B cell (primary cell): ENCODE measurements around the gene CERT1. TPM values are rescaled to one million over a fixed set of nuclear protein-coding genes. Genes with fewer than 3 reads are reported as not detected.

Experiments used
- ATAC-seq: fragments of 200-7000 bp; cut with Tn5 transposase; one replicate; pipeline ENCODE4 v1.10.0; 2021; ENCODE audit warnings: low read depth, mild to moderate bottlenecking, moderate number of reproducible peaks, moderate library complexity
- CTCF ChIA-PET: fragments of 350-600 bp; sonication (Branson Sonifier 250); formaldehyde crosslinking; loops from one replicate; lab custom pipeline; 2021; ENCODE audit warnings: antibody characterized with exemption, inconsistent platforms; lab: Charles Lee
- POLR2A ChIA-PET: fragments of 350-600 bp; sonication (Branson Sonifier 250); formaldehyde crosslinking; loops from one replicate; lab custom pipeline; 2021; ENCODE audit warnings: antibody characterized with exemption; lab: Charles Lee
- DNase-seq: peaks from one replicate; pipeline ENCODE4 v3.0.0; 2013
- H2AFZ ChIP-seq: 2 replicates; pipeline ENCODE4 v1.6.1; 2012; ENCODE audit warnings: mild to moderate bottlenecking, low read depth, low read length; ENCODE audit not compliant: insufficient read depth, poor library complexity, severe bottlenecking
- H3K27ac ChIP-seq, 2 donors: 1 replicate in 1 of 2; 2 replicates in 1 of 2; pipeline ENCODE4 v1.5.1; 2012 to 2013; ENCODE audit warnings: low read length in 2 of 2, mild to moderate bottlenecking in 2 of 2, moderate library complexity in 1 of 2
- H3K27me3 ChIP-seq, 4 experiments: fragments of 200-600 bp in 1 of 4; sonication (generic) in 1 of 4; replicated peaks in 1 of 4; 1 replicate in 2 of 4; 2 replicates in 2 of 4; pipeline versions ENCODE4 v1.6.1 to v1.7.0; 2013 to 2016; ENCODE audit warnings: low read length in 3 of 4, mild to moderate bottlenecking in 2 of 4, mixed read lengths in 1 of 4, moderate library complexity in 1 of 4; ENCODE audit not compliant: insufficient read depth in 4 of 4, control insufficient read depth in 3 of 4; ENCODE audit errors: control extremely low read depth in 1 of 4
- H3K36me3 ChIP-seq, 2 experiments: replicated peaks in 1 of 2; 1 replicate in 1 of 2; 2 replicates in 1 of 2; pipeline versions ENCODE4 v1.6.1 to v1.7.1; 2013; ENCODE audit warnings: low read length in 1 of 2; ENCODE audit not compliant: insufficient read depth in 2 of 2, control insufficient read depth in 1 of 2; ENCODE audit errors: control extremely low read depth in 1 of 2, extremely low read depth in 1 of 2
- H3K4me1 ChIP-seq, 2 donors: fragments of 200-600 bp in 1 of 2; sonication (generic) in 1 of 2; 1 replicate in 1 of 2; 2 replicates in 1 of 2; pipeline versions ENCODE4 v1.5.1 to v1.6.1; 2013 to 2017; ENCODE audit warnings: low read length in 2 of 2; ENCODE audit not compliant: control insufficient read depth in 2 of 2, insufficient read depth in 2 of 2
- H3K4me2 ChIP-seq: replicated peaks from 2 replicates; pipeline ENCODE3; 2012; ENCODE audit warnings: mild to moderate bottlenecking, low read depth, low read length; ENCODE audit not compliant: poor library complexity, severe bottlenecking
- H3K4me3 ChIP-seq, 5 experiments: fragments of 200-600 bp in 1 of 5; sonication (generic) in 1 of 5; 1 replicate in 3 of 5; 2 replicates in 2 of 5; pipeline versions ENCODE4 v1.5.1 to v1.7.0; 2011 to 2016; ENCODE audit warnings: low read length in 4 of 5, mild to moderate bottlenecking in 4 of 5, low read depth in 2 of 5, control low read depth in 1 of 5, moderate library complexity in 1 of 5; ENCODE audit not compliant: insufficient read depth in 1 of 5; ENCODE audit errors: control extremely low read depth in 1 of 5, extremely low read depth in 1 of 5
- H3K79me2 ChIP-seq: fragments of 200-600 bp; sonication (generic); one replicate; pipeline ENCODE4 v1.6.0; 2016; ENCODE audit warnings: low read length; ENCODE audit not compliant: control insufficient read depth, insufficient read depth
- H3K9ac ChIP-seq: fragments of 200-600 bp; sonication (generic); 2 replicates; pipeline ENCODE4 v1.6.1; 2017; ENCODE audit warnings: mild to moderate bottlenecking, low read length, moderate library complexity
- H3K9me3 ChIP-seq, 3 donors: one replicate each; pipeline versions ENCODE4 v1.6.1 to v1.7.1; 2013; ENCODE audit warnings: low read length in 2 of 3; ENCODE audit not compliant: control insufficient read depth in 2 of 3, insufficient read depth in 1 of 3; ENCODE audit errors: control extremely low read depth in 1 of 3
- H4K20me1 ChIP-seq: 2 replicates; pipeline ENCODE4 v1.6.0; 2012; ENCODE audit warnings: mild to moderate bottlenecking, low read length; ENCODE audit not compliant: insufficient read depth, control insufficient read depth, poor library complexity, severe bottlenecking
- H3K27ac Mint-ChIP-seq: one replicate; pipeline ENCODE4 v1.8.0; 2021; ENCODE audit warnings: mixed read lengths
- H3K27me3 Mint-ChIP-seq: one replicate; pipeline ENCODE4 v1.8.0; 2021; ENCODE audit warnings: mixed read lengths
- H3K4me1 Mint-ChIP-seq: one replicate; pipeline ENCODE4 v1.8.0; 2021; ENCODE audit warnings: mixed read lengths
- H3K4me3 Mint-ChIP-seq: one replicate; pipeline ENCODE4 v1.8.0; 2021; ENCODE audit warnings: mixed read lengths
- H3K9me3 Mint-ChIP-seq: one replicate; pipeline ENCODE4 v1.8.0; 2022; ENCODE audit warnings: mixed read lengths; ENCODE audit not compliant: insufficient read depth
- EZH2 ChIP-seq: IDR thresholded peaks from 2 replicates; pipeline ENCODE4 v1.6.1; 2012; ENCODE audit warnings: borderline replicate concordance, low read depth, mild to moderate bottlenecking, moderate library complexity, low read length; ENCODE audit not compliant: insufficient read depth, poor library complexity, severe bottlenecking
- WGBS: methylation state at CpG from one replicate; pipeline ENCODE4 v1.1.5; 2013; ENCODE audit warnings: missing lambda C conversion rate; ENCODE audit not compliant: insufficient coverage; 5-methylcytosine and 5-hydroxymethylcytosine counted together
- intact Hi-C: fragments of 100-400 bp; cut with micrococcal nuclease; formaldehyde crosslinking; loops from one replicate; pipeline ENCODE4 v1.10.0; 2022
- polyA plus RNA-seq: library from polyadenylated mRNA; depleted of rRNA; stranded (reverse); fragments of >200 nt; gene quantifications from 2 replicates; pipeline ENCODE4 v1.2.3, GENCODE V29; 2012
- total RNA-seq, 2 donors: library from RNA; stranded (reverse); fragments of 120-200 nt in 1 of 2; gene quantifications; 1 replicate in 1 of 2; 2 replicates in 1 of 2; pipeline versions ENCODE4 v1.2.3 to v1.2.4, GENCODE V29; 2013 to 2022
- TF ChIP-seq, protein P1 (sequence below): fragments of 200-600 bp; IDR thresholded peaks from one replicate; pipeline ENCODE4 v1.8.0; 2022; ENCODE audit warnings: antibody characterized with exemption, mild to moderate bottlenecking

Gene CERT1
- total and polyA plus RNA-seq, 2 donors (not counting 1 experiment from before 2014, with no cell fraction given), result 13.7 to 60.5 TPM

DNA sequence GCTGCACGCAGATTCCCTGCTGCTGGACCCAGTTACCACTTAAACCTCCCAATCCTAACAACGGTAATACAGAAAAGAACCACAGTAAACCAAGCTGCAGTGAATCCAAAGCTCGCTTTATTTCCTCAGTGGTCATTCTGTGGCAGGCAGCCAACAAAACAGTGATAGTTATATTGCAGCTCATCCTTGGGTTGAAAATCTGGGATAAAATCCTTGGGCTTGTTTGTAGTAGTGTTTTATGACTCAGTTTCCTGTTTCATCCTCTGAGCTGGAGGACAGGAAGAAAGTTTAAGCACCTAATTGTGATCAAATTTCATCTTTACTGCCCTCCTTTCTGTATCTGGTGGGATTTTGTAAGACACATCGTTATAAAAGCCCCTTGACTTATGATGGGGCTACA is 143.0 kb downstream of the CERT1 start:
- Histone ChIP-seq H3K9ac (no peak overlapping the region), H3K27ac (no peak overlapping the region), H3K79me2 (no peaks in the 10 kb centered on the region), H3K4me1 (no peaks in the 10 kb centered on the region), H2AFZ (no peak overlapping the region), H3K27me3 (no peaks in the 10 kb centered on the region), H3K4me3 (no peak overlapping the region), H3K36me3 (no peaks in the 10 kb centered on the region), H4K20me1 (no peaks in the 10 kb centered on the region), H3K9me3 (no peaks in the 10 kb centered on the region), H3K4me2 (no peak overlapping the region)
- WGBS, result 93% methylated on average over 2 of the region's 4 CpGs
- ChIA-PET CTCF (no interaction called here), POLR2A (no interaction called here)
- ATAC-seq (no peak), DNase-seq (no peak)
- intact Hi-C loops, result no loop called here
- H3K27me3 Mint-ChIP-seq, result no peaks in the 10 kb centered on the region
- no peak overlapping the region for H3K27ac Mint-ChIP-seq
- peaks cover 4% of the 10 kb centered on the region for H3K4me1 Mint-ChIP-seq
- no peak overlapping the region for H3K4me3 Mint-ChIP-seq
- H3K9me3 Mint-ChIP-seq, result no peaks in the 10 kb centered on the region
- TF ChIP-seq, protein P1, sequence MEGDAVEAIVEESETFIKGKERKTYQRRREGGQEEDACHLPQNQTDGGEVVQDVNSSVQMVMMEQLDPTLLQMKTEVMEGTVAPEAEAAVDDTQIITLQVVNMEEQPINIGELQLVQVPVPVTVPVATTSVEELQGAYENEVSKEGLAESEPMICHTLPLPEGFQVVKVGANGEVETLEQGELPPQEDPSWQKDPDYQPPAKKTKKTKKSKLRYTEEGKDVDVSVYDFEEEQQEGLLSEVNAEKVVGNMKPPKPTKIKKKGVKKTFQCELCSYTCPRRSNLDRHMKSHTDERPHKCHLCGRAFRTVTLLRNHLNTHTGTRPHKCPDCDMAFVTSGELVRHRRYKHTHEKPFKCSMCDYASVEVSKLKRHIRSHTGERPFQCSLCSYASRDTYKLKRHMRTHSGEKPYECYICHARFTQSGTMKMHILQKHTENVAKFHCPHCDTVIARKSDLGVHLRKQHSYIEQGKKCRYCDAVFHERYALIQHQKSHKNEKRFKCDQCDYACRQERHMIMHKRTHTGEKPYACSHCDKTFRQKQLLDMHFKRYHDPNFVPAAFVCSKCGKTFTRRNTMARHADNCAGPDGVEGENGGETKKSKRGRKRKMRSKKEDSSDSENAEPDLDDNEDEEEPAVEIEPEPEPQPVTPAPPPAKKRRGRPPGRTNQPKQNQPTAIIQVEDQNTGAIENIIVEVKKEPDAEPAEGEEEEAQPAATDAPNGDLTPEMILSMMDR, result no peak
- no peak for TF ChIP-seq EZH2

DNA sequence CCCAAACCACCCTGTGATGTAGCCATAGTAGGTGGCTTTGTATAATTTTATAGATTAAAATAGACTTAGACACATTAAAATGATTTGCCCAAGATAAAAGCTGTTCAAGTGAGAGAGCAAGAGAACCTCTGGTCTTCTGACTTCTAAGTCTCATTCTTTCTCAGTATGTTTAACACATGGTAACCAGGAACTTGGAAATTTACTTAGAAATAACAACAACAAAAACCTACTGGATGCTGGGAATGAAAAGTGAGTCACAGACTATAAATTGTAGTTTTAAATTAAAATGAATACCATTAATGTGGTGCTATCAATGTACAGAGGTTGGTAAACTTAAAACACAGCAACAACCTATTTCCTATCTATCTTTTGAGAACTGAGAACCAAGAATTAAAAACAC is 144.0 kb downstream of the CERT1 start:
- no peak overlapping the region for H3K27ac Mint-ChIP-seq
- no peaks in the 10 kb centered on the region for H3K4me1 ChIP-seq
- ChIA-PET CTCF (no interaction called here), POLR2A (no interaction called here)
- TF ChIP-seq, protein P1, result no peak
- TF ChIP-seq EZH2, result no peak
- no peaks in the 10 kb centered on the region for H3K9me3 ChIP-seq
- ATAC-seq, result no peak
- intact Hi-C loops, result no loop called here
- no peaks in the 10 kb centered on the region for H3K36me3 ChIP-seq
- H3K4me2 ChIP-seq, result no peak overlapping the region
- H3K27ac ChIP-seq, result no peak overlapping the region
- peaks cover 4% of the 10 kb centered on the region for H3K4me1 Mint-ChIP-seq
- no peaks in the 10 kb centered on the region for H3K79me2 ChIP-seq
- DNase-seq, result no peak
- no peaks in the 10 kb centered on the region for H3K27me3 ChIP-seq
- no peak overlapping the region for H3K4me3 Mint-ChIP-seq
- no peak overlapping the region for H3K4me3 ChIP-seq
- no peaks in the 10 kb centered on the region for H3K27me3 Mint-ChIP-seq
- H4K20me1 ChIP-seq, result no peaks in the 10 kb centered on the region
- H3K9ac ChIP-seq, result no peak overlapping the region
- no peak overlapping the region for H2AFZ ChIP-seq
- H3K9me3 Mint-ChIP-seq, result no peaks in the 10 kb centered on the region
